Skin of body (tissue), 2 donors: ENCODE results near the gene GTPBP1. TPM values are rescaled to one million over a fixed set of nuclear protein-coding genes. Genes with fewer than 3 reads are reported as not detected.
A peak's percentile ranks its signal among the peaks of the same experiment; 100 is the strongest.

Experiments
- DNase-seq: peaks from one replicate; lab custom pipeline; 2025; lab: John Stamatoyannopoulos, UW
- total RNA-seq: library from RNA; depleted of rRNA; stranded (reverse); fragments of >200 nt; gene quantifications from one replicate; pipeline ENCODE4 v1.2.3, GENCODE V29; 2014

GTPBP1 gene
- total RNA-seq, 1 donor from 2014 or later, result 42.4 TPM

GRCh38 chr22:38739300-38740055 is 33.7 kb downstream of the GTPBP1 start:
- DNase-seq, result no peak

GRCh38 chr22:38740116-38740723 is 34.5 kb downstream of the GTPBP1 start:
- no peak for DNase-seq

- no peak for DNase-seq
These were observed 35.0 kb downstream of the GTPBP1 start for GRCh38 chr22:38740754-38741153.

GRCh38 chr22:38741166-38741565 is 35.4 kb downstream of the GTPBP1 start:
- DNase-seq, result no peak

- DNase-seq, result no peak
These were observed 35.8 kb downstream of the GTPBP1 start for GRCh38 chr22:38741576-38741975.

- no peak for DNase-seq
These were observed 36.6 kb downstream of the GTPBP1 start for GRCh38 chr22:38742176-38742942.

GRCh38 chr22:38744981-38745380 is 39.2 kb downstream of the GTPBP1 start:
- DNase-seq, result no peak

- DNase-seq, result no peak
These were observed 40.1 kb downstream of the GTPBP1 start for GRCh38 chr22:38745676-38746460.

- DNase-seq, result no peak
These were observed 42.9 kb downstream of the GTPBP1 start for GRCh38 chr22:38748487-38749136.

- DNase-seq, result no peak
These were observed 44.4 kb downstream of the GTPBP1 start for GRCh38 chr22:38750104-38750503.

GRCh38 chr22:38750638-38751037 is 44.9 kb downstream of the GTPBP1 start:
- no peak for DNase-seq

GRCh38 chr22:38751066-38751421 is 45.3 kb downstream of the GTPBP1 start:
- no peak for DNase-seq

- no peak for DNase-seq
These were observed 45.9 kb downstream of the GTPBP1 start for GRCh38 chr22:38751422-38752346.

GRCh38 chr22:38753948-38754750 is 48.4 kb downstream of the GTPBP1 start:
- DNase-seq, result no peak

GRCh38 chr22:38754751-38755154 is 49.0 kb downstream of the GTPBP1 start:
- peak; percentile 32 for DNase-seq

GRCh38 chr22:38755155-38755910 is 49.6 kb downstream of the GTPBP1 start:
- DNase-seq, result no peak

- DNase-seq, result peak; percentile 74
These were observed 50.3 kb downstream of the GTPBP1 start, which contains the start of gene SUN2 for GRCh38 chr22:38755911-38756532. Gene SUN2, minus strand, starts transcription at chr22:38755998. Its CDS starts 3,370 bp downstream, at chr22:38752628.
